ENCODE data around the gene NPC2. TPM values are rescaled to one million over a fixed set of nuclear protein-coding genes. Genes with fewer than 3 reads are reported as not detected.

NPC2 gene
- total and polyA plus RNA-seq, 2 donors (not counting 3 experiments of a cell fraction or from before 2014, with no cell fraction given): 203 to 406 TPM

DNA sequence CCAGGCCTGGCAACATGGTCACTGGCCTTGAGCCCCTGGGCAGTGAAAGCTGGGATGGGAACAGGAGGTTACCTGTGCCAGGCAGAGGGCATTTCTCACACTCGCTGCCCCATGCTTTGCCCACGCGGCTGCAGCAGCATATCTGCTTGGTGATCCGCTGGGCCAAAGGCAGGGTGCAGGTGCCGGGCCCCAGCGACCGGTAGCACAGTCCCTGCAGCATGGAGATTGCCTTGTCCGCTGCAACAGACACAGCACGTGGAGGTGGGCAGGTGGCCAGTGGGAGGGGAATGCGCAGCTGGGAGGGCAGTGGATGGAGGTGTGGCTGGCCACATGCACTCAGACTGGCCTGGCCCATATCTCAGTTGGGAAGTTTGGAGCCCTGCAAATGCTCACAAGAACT, 35.8 kb upstream of the NPC2 start:
- FAIRE-seq: no peak
- H3K27me3 ChIP-seq (ENCODE audit: control insufficient read depth in 2 of 2, insufficient read depth in 2 of 2, low read length in 2 of 2): no peaks in the 10 kb centered on the region
- no peaks in the 10 kb centered on the region for H3K9me3 ChIP-seq (replicated peaks; ENCODE audit: control insufficient read depth, insufficient read depth, low read length)
- no peak overlapping the region for H3K4me2 ChIP-seq (ENCODE audit: insufficient read depth, low read length)
- ChIA-PET CTCF (no interaction called here), POLR2A (interaction anchor here (0.6 kb wide), 1 partner anchor 44 kb away, joined by 3 read pairs; no protein-coding TSS in a partner anchor)
- H3K9me1 ChIP-seq (replicated peaks; ENCODE audit: control insufficient read depth, extremely low read depth, insufficient read depth, low read length): no peaks in the 10 kb centered on the region
- no peaks in the 10 kb centered on the region for H4K20me1 ChIP-seq (replicated peaks; ENCODE audit: control insufficient read depth, extremely low read depth, insufficient read depth, low read length)
- H3K36me3 ChIP-seq (ENCODE audit: control insufficient read depth in 2 of 2, extremely low read depth in 1 of 2, insufficient read depth in 2 of 2, low read length in 2 of 2): peaks cover 13 to 47% of the 10 kb centered on the region in 2 experiments
- no peak overlapping the region for H3K4me3 ChIP-seq (replicated peaks in 1 of 3; ENCODE audit: insufficient read depth in 1 of 3, low read depth in 1 of 3, low read length in 3 of 3)
- intact Hi-C loops (cut with micrococcal nuclease): no loop called here
- H3K9ac ChIP-seq (replicated peaks; ENCODE audit: extremely low read depth, insufficient read depth, low read length): no peak overlapping the region
- TF ChIP-seq POLR2A (IDR thresholded peaks at IDR 0.05; ENCODE audit: low read depth, low read length) (peak; percentile 19), POLR2AphosphoS5 (IDR thresholded peaks at IDR 0.05; ENCODE audit: insufficient read depth, low read depth, low read length) (no peak)
- no peak for DNase-seq (ENCODE audit: low read depth, low spot score)
- no peak overlapping the region for H2AFZ ChIP-seq (ENCODE audit: low read depth, low read length)
- H3K4me1 ChIP-seq (ENCODE audit: control insufficient read depth, extremely low read depth, insufficient read depth, low read length): no peaks in the 10 kb centered on the region
- no peaks in the 10 kb centered on the region for H3K79me2 ChIP-seq (ENCODE audit: control insufficient read depth, insufficient read depth, low read length)
- no peak overlapping the region for H3K27ac ChIP-seq (ENCODE audit: insufficient read depth, low read depth, low read length)
- dilution Hi-C loops (cut with MboI; ENCODE audit: extremely low pct_ligation_motif_present, low sequenced_read_pairs): no loop called here
- TSS peak; percentile 11 for BruUV-seq (replicated peaks)

DNA sequence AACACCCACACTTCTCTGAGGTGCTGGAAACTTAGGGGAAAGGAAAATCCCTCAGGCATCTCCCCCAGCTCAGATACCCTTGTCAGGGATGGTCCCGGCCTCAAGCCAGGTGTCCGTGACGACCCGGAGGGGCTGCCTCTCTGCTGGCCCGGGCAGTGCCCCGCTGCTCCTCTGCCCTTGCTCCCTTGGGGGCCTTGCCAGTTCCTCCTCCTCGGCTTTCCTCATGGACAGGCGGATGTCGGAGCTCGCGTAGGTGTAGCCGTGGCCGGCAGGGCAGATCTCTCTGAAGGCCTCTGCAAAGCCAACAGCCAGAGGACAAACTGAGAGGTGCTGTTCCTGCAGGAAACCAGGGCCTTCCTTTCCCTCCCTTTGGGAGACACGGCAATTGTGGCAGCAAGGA, 35.3 kb upstream of the NPC2 start:
- Histone ChIP-seq H3K27me3 (ENCODE audit: control insufficient read depth in 2 of 2, insufficient read depth in 2 of 2, low read length in 2 of 2) (no peaks in the 10 kb centered on the region), H3K4me3 (replicated peaks in 1 of 3; ENCODE audit: insufficient read depth in 1 of 3, low read depth in 1 of 3, low read length in 3 of 3) (no peak overlapping the region), H3K4me2 (ENCODE audit: insufficient read depth, low read length) (no peak overlapping the region), H3K79me2 (ENCODE audit: control insufficient read depth, insufficient read depth, low read length) (no peaks in the 10 kb centered on the region), H3K9ac (replicated peaks; ENCODE audit: extremely low read depth, insufficient read depth, low read length) (no peak overlapping the region), H3K36me3 (ENCODE audit: control insufficient read depth in 2 of 2, extremely low read depth in 1 of 2, insufficient read depth in 2 of 2, low read length in 2 of 2) (peaks cover 13 to 43% of the 10 kb centered on the region in 2 experiments), H3K27ac (ENCODE audit: insufficient read depth, low read depth, low read length) (no peak overlapping the region), H2AFZ (ENCODE audit: low read depth, low read length) (no peak overlapping the region), H3K9me3 (replicated peaks; ENCODE audit: control insufficient read depth, insufficient read depth, low read length) (no peaks in the 10 kb centered on the region), H3K9me1 (replicated peaks; ENCODE audit: control insufficient read depth, extremely low read depth, insufficient read depth, low read length) (no peaks in the 10 kb centered on the region), H3K4me1 (ENCODE audit: control insufficient read depth, extremely low read depth, insufficient read depth, low read length) (no peaks in the 10 kb centered on the region), H4K20me1 (replicated peaks; ENCODE audit: control insufficient read depth, extremely low read depth, insufficient read depth, low read length) (no peaks in the 10 kb centered on the region)
- ChIA-PET POLR2A (no interaction called here), CTCF (no interaction called here)
- intact Hi-C loops (cut with micrococcal nuclease) (no loop called here), dilution Hi-C loops (cut with MboI; ENCODE audit: extremely low pct_ligation_motif_present, low sequenced_read_pairs) (no loop called here)
- TF ChIP-seq POLR2A (IDR thresholded peaks at IDR 0.05; ENCODE audit: low read depth, low read length) (no peak), GATA2 (IDR thresholded peaks at IDR 0.05; ENCODE audit: insufficient read depth, insufficient read length, low read depth, low read length) (no peak), JUN (IDR thresholded peaks at IDR 0.05; ENCODE audit: borderline replicate concordance, insufficient read depth, insufficient read length, low read depth) (no peak), MYC (IDR thresholded peaks at IDR 0.05; ENCODE audit: low read depth, low read length) (no peak), EZH2 (IDR thresholded peaks at IDR 0.05; ENCODE audit: borderline replicate concordance, low read depth, low read length, severe bottlenecking) (no peak)
- FAIRE-seq: no peak
- BruUV-seq (replicated peaks): no TSS peak
- DNase-seq (ENCODE audit: low read depth, low spot score): no peak
